HepG2 (cell line): ENCODE results near the gene CYP2A6. TPM values are rescaled to one million over a fixed set of nuclear protein-coding genes. Genes with fewer than 3 reads are reported as not detected.
"Not testable (repeated sequence)": the region's sequence is repeated elsewhere in the genome, so short reads cannot be mapped to it uniquely, and the experiment has no call there.

Source experiments
- ATAC-seq: fragments of 200-7000 bp; cut with Tn5 transposase; 3 replicates; pipeline ENCODE4 v1.9.1; 2020; ENCODE audit warnings: mild to moderate bottlenecking, moderate library complexity
- BruUV-seq: library from RNA; stranded (reverse); fragments of 400-500 nt; replicated peaks from 2 replicates; lab custom pipeline; 2021; lab: Mats Ljungman, UMichigan
- CTCF ChIA-PET: fragments of 300-600 bp; formaldehyde crosslinking; extraction: SDS; loops from one replicate; lab custom pipeline; 2021; ENCODE audit warnings: low total read pairs, inconsistent platforms, low intra/inter-chr PET ratio; lab: Yijun Ruan, JAX
- POLR2A ChIA-PET: fragments of 350-600 bp; sonication (Branson Sonifier 250); formaldehyde crosslinking; loops from one replicate; lab custom pipeline; 2020; ENCODE audit warnings: antibody characterized with exemption, inconsistent platforms; lab: Yijun Ruan, JAX
- DNase-seq: peaks from one replicate; pipeline ENCODE4 v3.0.0-alpha.2; 2015; ENCODE audit warnings: low spot score
- FAIRE-seq: peaks from 3 replicates; lab custom pipeline; 2011; peaks lifted over from hg19 to GRCh38; lab: Jason Lieb, UNC
- H2AFZ ChIP-seq: one replicate; pipeline ENCODE4 v1.6.1; 2011; ENCODE audit warnings: low read length, inconsistent platforms
- H3K27ac ChIP-seq: fragments of 300-600 bp; 3 replicates; pipeline ENCODE4 v1.8.0; 2011; ENCODE audit warnings: mixed run types, mild to moderate bottlenecking, mixed read lengths, low read length, inconsistent platforms; ENCODE audit not compliant: insufficient read depth; ENCODE audit errors: extremely low read length
- H3K27me3 ChIP-seq, 2 experiments: fragments of 200-600 bp in 1 of 2; 2 replicates in 1 of 2; 3 replicates in 1 of 2; pipeline versions ENCODE4 v1.6.0 to v1.8.0; 2011; ENCODE audit warnings: low read length in 2 of 2, mild to moderate bottlenecking in 2 of 2, moderate library complexity in 2 of 2, inconsistent platforms in 1 of 2; ENCODE audit not compliant: insufficient read depth in 2 of 2, control insufficient read depth in 1 of 2
- H3K36me3 ChIP-seq, 2 experiments: fragments of 200-600 bp in 1 of 2; replicated peaks in 1 of 2; 2 replicates in 1 of 2; 3 replicates in 1 of 2; pipeline versions ENCODE4 v1.5.1 to v1.8.0; 2011; ENCODE audit warnings: low read length in 2 of 2, inconsistent platforms in 1 of 2; ENCODE audit not compliant: insufficient read depth in 2 of 2, control insufficient read depth in 1 of 2
- H3K4me1 ChIP-seq: 2 replicates; pipeline ENCODE4 v1.5.1; 2012; ENCODE audit warnings: low read length, inconsistent platforms; ENCODE audit not compliant: insufficient read depth
- H3K4me2 ChIP-seq: 2 replicates; pipeline ENCODE4 v1.6.0; 2011; ENCODE audit warnings: low read depth, low read length, inconsistent platforms
- H3K4me3 ChIP-seq, 3 experiments: fragments of 200-600 bp in 1 of 3; sonication (generic), shearing (Covaris generic) in 1 of 3; replicated peaks in 1 of 3; 2 replicates each; pipeline ENCODE4 v1.5.1; 2011 to 2016; ENCODE audit warnings: low read length in 3 of 3, inconsistent platforms in 2 of 3, low read depth in 2 of 3, mild to moderate bottlenecking in 2 of 3, control low read depth in 1 of 3, mixed read lengths in 1 of 3; ENCODE audit not compliant: insufficient read depth in 1 of 3
- H3K79me2 ChIP-seq: one replicate; pipeline ENCODE4 v1.6.1; 2011; ENCODE audit warnings: low read length, inconsistent platforms; ENCODE audit not compliant: insufficient read depth
- H3K9ac ChIP-seq: 2 replicates; pipeline ENCODE4 v1.6.0; 2011; ENCODE audit warnings: mild to moderate bottlenecking, low read depth, low read length, inconsistent platforms; ENCODE audit not compliant: insufficient read depth
- H3K9me3 ChIP-seq: 2 replicates; pipeline ENCODE4 v1.5.1; 2012; ENCODE audit warnings: mild to moderate bottlenecking, low read length
- H4K20me1 ChIP-seq: 2 replicates; pipeline ENCODE4 v1.6.0; 2011; ENCODE audit warnings: inconsistent platforms, mild to moderate bottlenecking, low read length, moderate library complexity; ENCODE audit not compliant: insufficient read depth
- DR1 ChIP-seq: sonication (generic); formaldehyde crosslinking; IDR thresholded peaks from 2 replicates; pipeline ENCODE4 v1.8.0; 2021; ENCODE audit warnings: mild to moderate bottlenecking, missing genetic modification reagents, inconsistent platforms
- EED ChIP-seq: sonication (generic); formaldehyde crosslinking; IDR thresholded peaks from 2 replicates; pipeline ENCODE4 v1.5.0; 2020; ENCODE audit warnings: mild to moderate bottlenecking, missing genetic modification reagents
- GFI1 ChIP-seq: sonication (generic); formaldehyde crosslinking; IDR thresholded peaks from 2 replicates; pipeline ENCODE4 v1.5.0; 2020; ENCODE audit warnings: missing genetic modification reagents, mild to moderate bottlenecking, borderline replicate concordance
- PCBP2 ChIP-seq: fragments of 200-400 bp; formaldehyde crosslinking; optimal IDR thresholded peaks from 2 replicates; pipeline ENCODE3; 2018; ENCODE audit warnings: low read length, low read depth; ENCODE audit not compliant: poor library complexity, severe bottlenecking
- SMARCE1 ChIP-seq: fragments of 450-650 bp; IDR thresholded peaks from 2 replicates; pipeline ENCODE4 v1.6.1; 2017; ENCODE audit warnings: borderline replicate concordance
- UBTF ChIP-seq: sonication (generic); formaldehyde crosslinking; IDR thresholded peaks from 2 replicates; pipeline ENCODE4 v1.4.0; 2020; ENCODE audit warnings: mild to moderate bottlenecking, missing genetic modification reagents
- YEATS4 ChIP-seq: sonication (generic); formaldehyde crosslinking; IDR thresholded peaks from 2 replicates; pipeline ENCODE4 v1.4.0; 2020; ENCODE audit warnings: missing genetic modification reagents, borderline replicate concordance
- ZNF12 ChIP-seq: sonication (generic); formaldehyde crosslinking; IDR thresholded peaks from 2 replicates; pipeline ENCODE4 v1.5.0; 2020; ENCODE audit warnings: missing genetic modification reagents
- ZNF766 ChIP-seq: sonication (generic); formaldehyde crosslinking; IDR thresholded peaks from 2 replicates; pipeline ENCODE4 v1.5.0; 2020; ENCODE audit warnings: missing genetic modification reagents, borderline replicate concordance
- ZNF781 ChIP-seq: sonication (generic); formaldehyde crosslinking; IDR thresholded peaks from 2 replicates; pipeline ENCODE4 v1.5.1; 2020; ENCODE audit warnings: borderline replicate concordance, mild to moderate bottlenecking, missing genetic modification reagents; ENCODE audit errors: not compliant biosample characterization
- WGBS: methylation state at CpG from one replicate; pipeline ENCODE4 v1.1.6; 2017; ENCODE audit warnings: low lambda C conversion rate; 5-methylcytosine and 5-hydroxymethylcytosine counted together
- in situ Hi-C: cut with HindIII; loops from 2 replicates; pipeline ENCODE4 v1.10.0; 2017; ENCODE audit warnings: low pct_unique_long_range_greater_than_20kb; ENCODE audit not compliant: extremely low pct_ligation_motif_present
- intact Hi-C: fragments of 100-400 bp; cut with micrococcal nuclease; formaldehyde crosslinking; loops from one replicate; pipeline ENCODE4 v1.10.0; 2022; ENCODE audit not compliant: unreplicated experiment
- polyA plus RNA-seq, 8 experiments: library from polyadenylated mRNA; depleted of rRNA in 3 of 8; stranded (reverse) in 7 of 8; unstranded in 1 of 8; fragments of >200 nt; fragmentation: Illumina TruSeq in 4 of 8; extraction: Trizol in 4 of 8; gene quantifications; 2 replicates each; pipeline versions ENCODE4 v1.2.1 to v1.2.3, GENCODE V29; 2011 to 2016; ENCODE audit warnings: low read depth in 4 of 8, missing spikeins in 1 of 8, mixed read lengths in 1 of 8; ENCODE audit not compliant: insufficient read depth in 1 of 8
- total RNA-seq, 5 experiments: library from RNA; depleted of rRNA; stranded (reverse); fragments of >200 nt; fragmentation: Illumina TruSeq; extraction: Trizol; gene quantifications; 2 replicates each; pipeline ENCODE4 v1.2.3, GENCODE V29; 2016; ENCODE audit warnings: low read depth in 1 of 5
- TF ChIP-seq, protein P1 (sequence below): sonication (generic); formaldehyde crosslinking; IDR thresholded peaks from 2 replicates; pipeline ENCODE4; 2020; ENCODE audit warnings: missing genetic modification reagents, mild to moderate bottlenecking, borderline replicate concordance

CYP2A6 gene
- total and polyA plus RNA-seq, 2 of the 13 experiments (the other 11 are each of a cell fraction or from before 2014, with no cell fraction given), result not detected

GRCh38 chr19:40867701-40868100, 17.5 kb upstream of the CYP2A6 start:
- in situ Hi-C loops (no loop called here), intact Hi-C loops (no loop called here)
- H3K36me3 ChIP-seq, result no peaks in the 10 kb centered on the region
- DNase-seq (no peak), FAIRE-seq (no peak), ATAC-seq (no peak)
- no TSS peak for BruUV-seq
- no peaks in the 10 kb centered on the region for H4K20me1 ChIP-seq
- no peak overlapping the region for H2AFZ ChIP-seq
- H3K9ac ChIP-seq, result no peak overlapping the region
- H3K79me2 ChIP-seq, result no peaks in the 10 kb centered on the region
- H3K4me2 ChIP-seq, result no peak overlapping the region
- no peaks in the 10 kb centered on the region for H3K27me3 ChIP-seq
- no peaks in the 10 kb centered on the region for H3K4me1 ChIP-seq
- no peak overlapping the region for H3K27ac ChIP-seq
- CTCF ChIA-PET, result no interaction called here
- WGBS, result 14% methylated on average over 7 of the region's 7 CpGs
- TF ChIP-seq GFI1 (CRISPR knock-in tag), result no peak
- TF ChIP-seq UBTF (CRISPR knock-in tag), result no peak
- TF ChIP-seq ZNF12 (CRISPR knock-in tag), result no peak
- no peak for TF ChIP-seq PCBP2
- TF ChIP-seq ZNF766 (CRISPR knock-in tag), result no peak
- TF ChIP-seq, protein P1, sequence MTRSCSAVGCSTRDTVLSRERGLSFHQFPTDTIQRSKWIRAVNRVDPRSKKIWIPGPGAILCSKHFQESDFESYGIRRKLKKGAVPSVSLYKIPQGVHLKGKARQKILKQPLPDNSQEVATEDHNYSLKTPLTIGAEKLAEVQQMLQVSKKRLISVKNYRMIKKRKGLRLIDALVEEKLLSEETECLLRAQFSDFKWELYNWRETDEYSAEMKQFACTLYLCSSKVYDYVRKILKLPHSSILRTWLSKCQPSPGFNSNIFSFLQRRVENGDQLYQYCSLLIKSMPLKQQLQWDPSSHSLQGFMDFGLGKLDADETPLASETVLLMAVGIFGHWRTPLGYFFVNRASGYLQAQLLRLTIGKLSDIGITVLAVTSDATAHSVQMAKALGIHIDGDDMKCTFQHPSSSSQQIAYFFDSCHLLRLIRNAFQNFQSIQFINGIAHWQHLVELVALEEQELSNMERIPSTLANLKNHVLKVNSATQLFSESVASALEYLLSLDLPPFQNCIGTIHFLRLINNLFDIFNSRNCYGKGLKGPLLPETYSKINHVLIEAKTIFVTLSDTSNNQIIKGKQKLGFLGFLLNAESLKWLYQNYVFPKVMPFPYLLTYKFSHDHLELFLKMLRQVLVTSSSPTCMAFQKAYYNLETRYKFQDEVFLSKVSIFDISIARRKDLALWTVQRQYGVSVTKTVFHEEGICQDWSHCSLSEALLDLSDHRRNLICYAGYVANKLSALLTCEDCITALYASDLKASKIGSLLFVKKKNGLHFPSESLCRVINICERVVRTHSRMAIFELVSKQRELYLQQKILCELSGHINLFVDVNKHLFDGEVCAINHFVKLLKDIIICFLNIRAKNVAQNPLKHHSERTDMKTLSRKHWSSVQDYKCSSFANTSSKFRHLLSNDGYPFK (CRISPR knock-in tag), result no peak
- TF ChIP-seq YEATS4 (CRISPR knock-in tag), result no peak
- no peak for TF ChIP-seq SMARCE1
- no peak for TF ChIP-seq EED (CRISPR knock-in tag)
- TF ChIP-seq ZNF781, result no peak
- no peak for TF ChIP-seq DR1
- H3K9me3 ChIP-seq, result no peaks in the 10 kb centered on the region
- no peak overlapping the region for H3K4me3 ChIP-seq
- POLR2A ChIA-PET, result no interaction called here

DNA sequence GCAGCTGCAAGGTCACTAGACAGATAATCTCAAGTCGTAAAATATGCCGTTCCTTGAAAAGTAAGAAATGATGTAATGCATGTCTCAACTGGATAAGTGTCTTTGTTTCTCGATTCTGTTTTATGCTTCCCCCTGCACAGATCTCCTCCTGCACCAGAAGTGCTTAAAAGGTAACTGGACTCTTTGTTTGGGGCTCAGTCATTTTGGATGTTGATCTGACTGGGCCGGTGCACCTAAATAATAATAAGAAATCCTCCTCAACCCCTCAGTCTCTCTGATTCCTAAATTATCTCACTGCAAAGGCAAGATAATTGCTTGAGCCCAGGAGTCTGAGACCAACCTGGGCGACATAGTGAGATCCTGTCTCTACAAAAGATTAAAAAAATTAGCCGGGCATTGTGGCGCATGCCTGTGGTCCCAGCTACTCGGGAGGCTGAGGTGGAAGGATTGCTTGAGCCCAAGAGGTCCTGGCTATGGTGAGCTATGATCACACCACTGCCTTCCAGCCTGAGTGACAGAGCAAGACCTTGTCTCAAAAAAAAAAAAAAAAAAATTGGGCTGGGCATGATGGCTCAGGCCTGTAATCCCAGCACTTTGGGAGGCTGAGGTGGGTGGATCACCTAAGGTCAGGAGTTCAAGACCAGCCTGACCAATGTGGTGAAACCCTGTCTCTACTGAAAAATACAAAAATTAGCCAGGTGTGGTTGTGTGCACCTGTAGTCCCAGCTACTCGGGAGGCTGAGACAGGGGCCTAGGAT, 14.7 kb upstream of the CYP2A6 start:
- CTCF ChIA-PET, BruUV-seq, H3K36me3 ChIP-seq, H3K27me3 ChIP-seq, intact Hi-C loops, POLR2A ChIA-PET, H3K4me2 ChIP-seq, in situ Hi-C loops, H3K27ac ChIP-seq, H3K4me1 ChIP-seq, H3K4me3 ChIP-seq, H3K9me3 ChIP-seq, H3K79me2 ChIP-seq, ATAC-seq, H4K20me1 ChIP-seq, FAIRE-seq, H3K9ac ChIP-seq, H2AFZ ChIP-seq, DNase-seq: not testable (repeated sequence)
- WGBS, result 59% methylated on average over 9 of the region's 9 CpGs
